ENCODE data around the gene SLC39A11. TPM values are rescaled to one million over a fixed set of nuclear protein-coding genes. Genes with fewer than 3 reads are reported as not detected.
A peak's percentile ranks its signal among the peaks of the same experiment; 100 is the strongest.

Gene SLC39A11
- total RNA-seq, 1 experiment from 2014 or later = 18.9 TPM

DNA sequence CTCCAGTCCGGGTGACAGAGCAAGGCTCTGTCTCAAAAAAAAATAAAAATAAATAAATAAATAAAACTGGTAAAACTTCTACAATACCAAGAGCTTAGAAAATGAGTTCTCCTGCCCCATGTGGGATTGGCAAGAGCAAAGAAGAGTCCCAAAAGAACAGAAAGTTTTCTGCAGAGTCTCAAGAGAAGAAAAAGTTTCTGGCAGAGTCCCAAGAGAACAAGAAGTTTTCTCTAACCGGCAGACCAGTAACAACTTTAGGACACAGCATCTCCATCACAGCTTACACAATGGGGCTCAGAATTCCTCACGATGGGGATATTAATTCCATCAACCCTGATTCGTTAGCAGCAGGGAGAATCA, 1.1 kb downstream of the SLC39A11 start:
- ChIA-PET CTCF (interaction anchor here (0.9 to 2.3 kb wide), 6 partner anchors 66 to 366 kb away, joined by 3 to 13 read pairs (median 6); partner anchors contain the start of gene SSTR2), POLR2A (no interaction called here)
- DNase-seq (ENCODE audit: low spot score) (no peak), ATAC-seq (no peak)
- Mint-ChIP-seq H3K27me3 (ENCODE audit: low read depth) (no peaks in the 10 kb centered on the region; the same call in 1 of the 2 replicates), H3K4me3 (peak overlapping the region; percentile 98), H3K27ac (no peak overlapping the region; the same call in 1 of the 2 replicates), H3K9me3 (no peaks in the 10 kb centered on the region), H3K4me1 (peaks cover 23% of the 10 kb centered on the region), H3K36me3 (peaks cover 7% of the 10 kb centered on the region)
- TF ChIP-seq NR1H2 (CRISPR knock-in tag; IDR thresholded peaks at IDR 0.05) (no peak), TEAD4 (CRISPR knock-in tag; IDR thresholded peaks at IDR 0.05) (no peak), NR2C2 (CRISPR knock-in tag; IDR thresholded peaks at IDR 0.05) (no peak), ESRRA (CRISPR knock-in tag; IDR thresholded peaks at IDR 0.05; ENCODE audit: borderline replicate concordance) (no peak), ZNF416 (CRISPR knock-in tag; IDR thresholded peaks at IDR 0.05) (no peak), ZBTB21 (CRISPR knock-in tag; IDR thresholded peaks at IDR 0.05; ENCODE audit: borderline replicate concordance) (no peak), NFATC4 (CRISPR knock-in tag; IDR thresholded peaks at IDR 0.05) (no peak)
- TF ChIP-seq, protein P1, sequence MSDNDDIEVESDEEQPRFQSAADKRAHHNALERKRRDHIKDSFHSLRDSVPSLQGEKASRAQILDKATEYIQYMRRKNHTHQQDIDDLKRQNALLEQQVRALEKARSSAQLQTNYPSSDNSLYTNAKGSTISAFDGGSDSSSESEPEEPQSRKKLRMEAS (CRISPR knock-in tag; IDR thresholded peaks at IDR 0.05) = no peak

DNA sequence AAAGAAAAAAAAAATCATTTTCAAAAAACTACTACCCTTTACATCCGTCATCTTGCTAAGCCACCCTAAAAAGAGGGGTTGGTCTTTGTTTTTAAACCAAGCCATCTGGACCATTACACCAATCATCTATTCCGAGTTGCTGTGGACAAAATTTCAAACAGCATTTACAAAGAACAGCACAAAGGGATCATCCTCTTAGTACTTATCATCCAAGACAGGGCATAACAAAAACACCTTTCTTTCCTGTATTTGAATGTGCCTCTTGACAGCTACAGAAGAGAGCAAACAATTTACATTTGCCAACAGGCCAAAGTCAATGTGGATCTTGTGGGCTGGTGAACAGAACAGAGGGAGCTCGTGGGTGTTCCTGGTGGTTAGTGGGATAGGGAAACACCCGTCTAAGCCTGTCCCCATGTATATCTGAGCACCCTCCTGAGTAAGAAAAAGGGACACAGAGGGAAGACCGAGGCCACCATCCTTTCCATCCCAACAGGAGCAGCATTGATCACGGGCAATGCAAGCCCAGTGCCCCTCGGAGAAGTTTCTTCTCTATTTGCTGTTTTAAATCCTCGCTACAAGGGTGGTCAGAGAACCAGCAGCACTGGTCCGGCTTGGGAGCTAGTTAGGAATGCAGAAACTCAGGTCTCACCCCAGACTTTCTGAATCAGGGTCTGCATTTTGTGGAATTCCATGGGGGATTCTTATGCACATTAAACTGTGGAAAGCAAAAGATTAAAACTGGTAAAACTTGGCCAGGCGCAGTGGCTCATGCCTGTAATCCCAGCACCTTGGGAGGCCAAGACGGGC, 1.9 kb downstream of the SLC39A11 start:
- ChIA-PET POLR2A (interaction anchor here (0.6 to 0.7 kb wide), 2 partner anchors 71 to 938 kb away, joined by 3 read pairs; no protein-coding TSS in a partner anchor), CTCF (interaction anchor here (0.5 to 2.0 kb wide), 5 partner anchors 66 to 318 kb away, joined by 3 to 13 read pairs (median 4); partner anchors contain the start of gene SSTR2)
- TF ChIP-seq GABPB1 (CRISPR knock-in tag; IDR thresholded peaks at IDR 0.05) (peak; percentile 19; the same call in 1 of the 2 replicates), ZNF423 (CRISPR knock-in tag; IDR thresholded peaks at IDR 0.05) (no peak), TCF7 (CRISPR knock-in tag; IDR thresholded peaks at IDR 0.05; ENCODE audit: low read depth) (no peak), SOX15 (CRISPR knock-in tag; IDR thresholded peaks at IDR 0.05) (no peak), GTF2I (CRISPR knock-in tag; conservative IDR thresholded peaks at IDR 0.05) (no peak)
- TF ChIP-seq, protein P2, sequence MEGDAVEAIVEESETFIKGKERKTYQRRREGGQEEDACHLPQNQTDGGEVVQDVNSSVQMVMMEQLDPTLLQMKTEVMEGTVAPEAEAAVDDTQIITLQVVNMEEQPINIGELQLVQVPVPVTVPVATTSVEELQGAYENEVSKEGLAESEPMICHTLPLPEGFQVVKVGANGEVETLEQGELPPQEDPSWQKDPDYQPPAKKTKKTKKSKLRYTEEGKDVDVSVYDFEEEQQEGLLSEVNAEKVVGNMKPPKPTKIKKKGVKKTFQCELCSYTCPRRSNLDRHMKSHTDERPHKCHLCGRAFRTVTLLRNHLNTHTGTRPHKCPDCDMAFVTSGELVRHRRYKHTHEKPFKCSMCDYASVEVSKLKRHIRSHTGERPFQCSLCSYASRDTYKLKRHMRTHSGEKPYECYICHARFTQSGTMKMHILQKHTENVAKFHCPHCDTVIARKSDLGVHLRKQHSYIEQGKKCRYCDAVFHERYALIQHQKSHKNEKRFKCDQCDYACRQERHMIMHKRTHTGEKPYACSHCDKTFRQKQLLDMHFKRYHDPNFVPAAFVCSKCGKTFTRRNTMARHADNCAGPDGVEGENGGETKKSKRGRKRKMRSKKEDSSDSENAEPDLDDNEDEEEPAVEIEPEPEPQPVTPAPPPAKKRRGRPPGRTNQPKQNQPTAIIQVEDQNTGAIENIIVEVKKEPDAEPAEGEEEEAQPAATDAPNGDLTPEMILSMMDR (IDR thresholded peaks at IDR 0.05) = no peak
- TF ChIP-seq, protein P3, sequence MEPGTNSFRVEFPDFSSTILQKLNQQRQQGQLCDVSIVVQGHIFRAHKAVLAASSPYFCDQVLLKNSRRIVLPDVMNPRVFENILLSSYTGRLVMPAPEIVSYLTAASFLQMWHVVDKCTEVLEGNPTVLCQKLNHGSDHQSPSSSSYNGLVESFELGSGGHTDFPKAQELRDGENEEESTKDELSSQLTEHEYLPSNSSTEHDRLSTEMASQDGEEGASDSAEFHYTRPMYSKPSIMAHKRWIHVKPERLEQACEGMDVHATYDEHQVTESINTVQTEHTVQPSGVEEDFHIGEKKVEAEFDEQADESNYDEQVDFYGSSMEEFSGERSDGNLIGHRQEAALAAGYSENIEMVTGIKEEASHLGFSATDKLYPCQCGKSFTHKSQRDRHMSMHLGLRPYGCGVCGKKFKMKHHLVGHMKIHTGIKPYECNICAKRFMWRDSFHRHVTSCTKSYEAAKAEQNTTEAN (CRISPR knock-in tag; IDR thresholded peaks at IDR 0.05) = no peak
- ATAC-seq (no peak), DNase-seq (ENCODE audit: low spot score) (no peak)
- no peak overlapping the region; the same call in 1 of the 2 replicates for H3K27ac Mint-ChIP-seq
- H3K4me1 Mint-ChIP-seq = peaks cover 23% of the 10 kb centered on the region
- peaks cover 12% of the 10 kb centered on the region for H3K36me3 Mint-ChIP-seq
- no peaks in the 10 kb centered on the region for H3K9me3 Mint-ChIP-seq
- peak overlapping the region; percentile 47 for H3K4me3 Mint-ChIP-seq
- H3K27me3 Mint-ChIP-seq (ENCODE audit: low read depth) = no peaks in the 10 kb centered on the region; the same call in 1 of the 2 replicates

DNA sequence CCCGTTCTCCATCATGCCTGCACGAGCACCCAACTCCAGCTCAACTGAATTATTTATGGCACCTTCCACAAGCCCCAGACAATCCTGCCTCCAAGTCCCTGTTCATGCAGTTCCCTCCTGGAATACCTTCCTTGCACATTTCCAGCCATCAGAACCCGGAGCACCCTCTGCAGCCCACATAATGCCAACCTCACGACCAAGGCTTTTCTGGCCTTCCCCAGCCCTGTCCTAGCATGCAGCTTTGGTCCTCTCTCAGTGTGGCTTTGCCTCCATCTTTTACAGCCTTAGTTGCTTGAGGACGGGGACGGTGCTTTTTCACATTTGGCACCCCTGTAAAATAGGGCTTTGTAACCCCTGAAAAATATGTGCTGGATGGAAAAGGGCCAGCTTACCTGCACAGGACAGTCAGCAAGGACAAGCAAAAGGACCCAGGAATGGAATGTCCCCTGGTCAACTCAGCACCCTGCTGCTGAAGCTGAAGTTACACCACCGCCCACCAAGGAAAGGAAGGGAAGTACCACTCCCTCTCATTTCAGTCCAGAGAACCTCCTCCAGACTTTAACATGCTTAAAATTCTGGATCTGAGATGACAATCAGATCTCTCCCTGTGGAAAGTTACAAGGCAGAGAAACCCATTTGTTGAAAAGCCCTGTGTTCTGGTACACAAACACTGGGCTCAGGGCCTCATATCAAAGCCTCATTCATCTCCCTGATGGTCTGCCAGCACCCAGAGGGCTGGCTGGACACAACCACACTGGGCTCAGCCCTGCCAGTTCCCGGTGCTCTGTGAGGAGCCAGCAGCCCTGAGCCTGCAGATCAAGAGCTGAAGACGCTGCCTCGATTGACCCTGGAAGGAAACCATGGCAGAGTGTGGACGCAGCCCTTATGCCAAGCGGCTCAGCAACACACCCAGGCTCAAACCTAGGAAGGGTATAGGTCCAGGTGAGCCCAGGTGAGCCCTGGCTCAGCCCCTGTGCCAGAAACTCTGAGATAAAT, 2.9 kb downstream of the SLC39A11 start:
- no peak for ATAC-seq
- DNase-seq (ENCODE audit: low spot score) = no peak
- POLR2A ChIA-PET = interaction anchor here (0.6 to 0.7 kb wide), 2 partner anchors 72 to 937 kb away, joined by 3 read pairs; no protein-coding TSS in a partner anchor
- H3K4me1 Mint-ChIP-seq = peaks cover 23% of the 10 kb centered on the region
- H3K27me3 Mint-ChIP-seq (ENCODE audit: low read depth) = no peaks in the 10 kb centered on the region; the same call in 1 of the 2 replicates
- CTCF ChIA-PET = interaction anchor here (1.6 kb wide), 1 partner anchor 67 kb away, joined by 5 read pairs; no protein-coding TSS in a partner anchor
- TF ChIP-seq NFYB (CRISPR knock-in tag; conservative IDR thresholded peaks at IDR 0.05; ENCODE audit: low read depth) = no peak
- TF ChIP-seq, protein P3 (CRISPR knock-in tag; IDR thresholded peaks at IDR 0.05) = no peak
- H3K4me3 Mint-ChIP-seq = no peak overlapping the region
- peak overlapping the region; percentile 37 for H3K27ac Mint-ChIP-seq
- no peaks in the 10 kb centered on the region for H3K9me3 Mint-ChIP-seq
- peaks cover 16% of the 10 kb centered on the region for H3K36me3 Mint-ChIP-seq
